Fibroblast of lung (primary cell): Measurements from ENCODE around the gene CCDC197. TPM values are rescaled to one million over a fixed set of nuclear protein-coding genes. Genes with fewer than 3 reads are reported as not detected.

Experiments used
- DNase-seq, 2 donors: peaks; one replicate each; pipeline versions ENCODE4 v3.0.0 to v3.0.0-alpha.2; 2010; ENCODE audit warnings: low read depth in 2 of 2
- H2AFZ ChIP-seq: 2 replicates; pipeline ENCODE4 v1.5.1; 2012; ENCODE audit warnings: low read length, control low read depth, inconsistent platforms
- H3K27ac ChIP-seq: 2 replicates; pipeline ENCODE4 v1.5.1; 2011; ENCODE audit warnings: low read length, control low read depth; ENCODE audit not compliant: insufficient read depth
- H3K27me3 ChIP-seq: 2 replicates; pipeline ENCODE4 v1.5.1; 2011; ENCODE audit warnings: mild to moderate bottlenecking, low read length; ENCODE audit not compliant: control insufficient read depth, insufficient read depth
- H3K36me3 ChIP-seq: 2 replicates; pipeline ENCODE4 v1.5.1; 2011; ENCODE audit warnings: low read length; ENCODE audit not compliant: control insufficient read depth, insufficient read depth
- H3K4me1 ChIP-seq: 2 replicates; pipeline ENCODE4 v1.5.1; 2011; ENCODE audit warnings: low read length; ENCODE audit not compliant: control insufficient read depth, insufficient read depth; ENCODE audit errors: extremely low read depth
- H3K4me2 ChIP-seq: 2 replicates; pipeline ENCODE4 v1.5.1; 2011; ENCODE audit warnings: low read length, control low read depth; ENCODE audit not compliant: insufficient read depth; ENCODE audit errors: extremely low read depth
- H3K4me3 ChIP-seq, 4 experiments: fragments of 200-600 bp in 1 of 4; sonication (generic) in 1 of 4; replicated peaks in 1 of 4; 2 replicates each; pipeline ENCODE4 v1.5.1; 2011 to 2016; ENCODE audit warnings: low read length in 4 of 4, low read depth in 3 of 4, mild to moderate bottlenecking in 3 of 4, control low read depth in 2 of 4, inconsistent platforms in 1 of 4, mixed read lengths in 1 of 4; ENCODE audit not compliant: insufficient read depth in 1 of 4; ENCODE audit errors: control extremely low read depth in 1 of 4
- H3K79me2 ChIP-seq: 2 replicates; pipeline ENCODE4 v1.5.1; 2012; ENCODE audit warnings: mild to moderate bottlenecking, low read length, inconsistent platforms; ENCODE audit not compliant: control insufficient read depth, insufficient read depth
- H3K9ac ChIP-seq: 2 replicates; pipeline ENCODE4 v1.5.1; 2011; ENCODE audit warnings: mild to moderate bottlenecking, low read length, control low read depth; ENCODE audit not compliant: insufficient read depth
- H3K9me3 ChIP-seq: 2 replicates; pipeline ENCODE4 v1.5.1; 2012; ENCODE audit warnings: low read depth, low read length; ENCODE audit not compliant: control insufficient read depth, insufficient read depth
- H4K20me1 ChIP-seq: 2 replicates; pipeline ENCODE4 v1.5.1; 2011; ENCODE audit warnings: low read length; ENCODE audit not compliant: control insufficient read depth, insufficient read depth; ENCODE audit errors: extremely low read depth
- EZH2 ChIP-seq: IDR thresholded peaks from 2 replicates; pipeline ENCODE4 v1.5.1; 2012; ENCODE audit warnings: low read length, control low read depth, mild to moderate bottlenecking; ENCODE audit errors: missing control alignments
- polyA plus RNA-seq, 2 donors: library from polyadenylated mRNA; depleted of rRNA in 1 of 2; stranded (reverse) in 1 of 2; unstranded in 1 of 2; fragments of >200 nt; gene quantifications; 2 replicates each; pipeline ENCODE4 v1.2.1, GENCODE V29; 2011 to 2012; ENCODE audit warnings: missing spikeins in 1 of 2
- total RNA-seq: library from RNA; depleted of rRNA; stranded (reverse); fragments of >200 nt; gene quantifications from 2 replicates; pipeline ENCODE4 v1.2.1, GENCODE V29; 2014
- TF ChIP-seq, protein P1 (sequence below), 2 donors: IDR thresholded peaks in 1 of 2; conservative IDR thresholded peaks in 1 of 2; 1 replicate in 1 of 2; 2 replicates in 1 of 2; pipeline ENCODE4 v1.5.1; 2011 to 2012; ENCODE audit warnings: low read length in 2 of 2, control low read depth in 1 of 2, inconsistent platforms in 1 of 2, low read depth in 1 of 2, mild to moderate bottlenecking in 1 of 2

Gene CCDC197
- total and polyA plus RNA-seq, 2 donors (not counting 1 experiment from before 2014, with no cell fraction given) = not detected

DNA sequence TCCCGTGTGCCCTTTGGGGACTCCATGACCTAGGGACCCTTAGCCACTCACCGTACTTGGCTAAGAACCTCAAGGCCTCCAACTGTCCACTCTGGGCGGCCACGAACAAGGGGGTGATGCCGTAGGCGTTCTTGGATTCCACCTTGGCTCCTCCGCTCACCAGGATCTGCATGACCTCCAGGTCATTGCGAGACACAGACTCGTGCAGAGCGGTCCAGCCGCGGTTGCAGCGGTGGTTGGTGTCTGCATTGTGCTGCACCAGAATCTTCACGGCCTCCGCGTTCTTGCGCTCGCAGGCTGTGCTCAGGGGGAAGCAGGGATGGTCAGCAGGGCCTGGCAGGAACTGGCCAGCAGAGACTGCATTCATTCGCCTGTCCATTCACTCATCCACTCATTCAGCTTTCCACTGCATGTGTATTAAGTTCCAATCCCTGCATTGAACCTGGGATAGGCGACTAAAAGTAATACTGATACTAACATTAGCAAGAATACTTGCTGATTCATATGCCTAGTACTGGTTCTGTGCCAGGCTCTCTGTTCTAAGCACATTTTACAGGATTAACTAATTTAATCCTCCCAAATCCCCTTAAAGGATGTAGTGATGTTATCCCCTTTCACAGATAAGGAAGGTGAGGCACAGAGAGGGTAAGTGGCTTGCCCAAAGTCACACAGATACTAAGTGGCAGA lies 46.0 kb upstream of the CCDC197 start:
- no peak overlapping the region for H3K4me3 ChIP-seq
- no peaks in the 10 kb centered on the region for H3K79me2 ChIP-seq
- no peaks in the 10 kb centered on the region for H3K9me3 ChIP-seq
- no peak for DNase-seq
- no peak for TF ChIP-seq EZH2
- TF ChIP-seq, protein P1, sequence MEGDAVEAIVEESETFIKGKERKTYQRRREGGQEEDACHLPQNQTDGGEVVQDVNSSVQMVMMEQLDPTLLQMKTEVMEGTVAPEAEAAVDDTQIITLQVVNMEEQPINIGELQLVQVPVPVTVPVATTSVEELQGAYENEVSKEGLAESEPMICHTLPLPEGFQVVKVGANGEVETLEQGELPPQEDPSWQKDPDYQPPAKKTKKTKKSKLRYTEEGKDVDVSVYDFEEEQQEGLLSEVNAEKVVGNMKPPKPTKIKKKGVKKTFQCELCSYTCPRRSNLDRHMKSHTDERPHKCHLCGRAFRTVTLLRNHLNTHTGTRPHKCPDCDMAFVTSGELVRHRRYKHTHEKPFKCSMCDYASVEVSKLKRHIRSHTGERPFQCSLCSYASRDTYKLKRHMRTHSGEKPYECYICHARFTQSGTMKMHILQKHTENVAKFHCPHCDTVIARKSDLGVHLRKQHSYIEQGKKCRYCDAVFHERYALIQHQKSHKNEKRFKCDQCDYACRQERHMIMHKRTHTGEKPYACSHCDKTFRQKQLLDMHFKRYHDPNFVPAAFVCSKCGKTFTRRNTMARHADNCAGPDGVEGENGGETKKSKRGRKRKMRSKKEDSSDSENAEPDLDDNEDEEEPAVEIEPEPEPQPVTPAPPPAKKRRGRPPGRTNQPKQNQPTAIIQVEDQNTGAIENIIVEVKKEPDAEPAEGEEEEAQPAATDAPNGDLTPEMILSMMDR (conservative IDR thresholded peaks at IDR 0.05 in 1 of 2, IDR thresholded peaks at IDR 0.05 in 1 of 2; ENCODE audit: low read depth in 1 of 2, low read length in 2 of 2) = no peak
- no peak overlapping the region for H3K9ac ChIP-seq
- no peak overlapping the region for H3K27ac ChIP-seq
- H3K4me2 ChIP-seq = no peak overlapping the region
- H3K27me3 ChIP-seq = no peaks in the 10 kb centered on the region
- H3K4me1 ChIP-seq = no peaks in the 10 kb centered on the region
- H3K36me3 ChIP-seq = no peaks in the 10 kb centered on the region
- no peaks in the 10 kb centered on the region for H4K20me1 ChIP-seq
- H2AFZ ChIP-seq = no peak overlapping the region

GRCh38 chr14:93951635-93952540 lies 45.2 kb upstream of the CCDC197 start:
- no peak overlapping the region for H3K9ac ChIP-seq
- DNase-seq = peak in 1 of 2 donors; percentile 25
- TF ChIP-seq, protein P1 (conservative IDR thresholded peaks at IDR 0.05 in 1 of 2, IDR thresholded peaks at IDR 0.05 in 1 of 2; ENCODE audit: low read depth in 1 of 2, low read length in 2 of 2) = no peak
- TF ChIP-seq EZH2 = no peak

DNA sequence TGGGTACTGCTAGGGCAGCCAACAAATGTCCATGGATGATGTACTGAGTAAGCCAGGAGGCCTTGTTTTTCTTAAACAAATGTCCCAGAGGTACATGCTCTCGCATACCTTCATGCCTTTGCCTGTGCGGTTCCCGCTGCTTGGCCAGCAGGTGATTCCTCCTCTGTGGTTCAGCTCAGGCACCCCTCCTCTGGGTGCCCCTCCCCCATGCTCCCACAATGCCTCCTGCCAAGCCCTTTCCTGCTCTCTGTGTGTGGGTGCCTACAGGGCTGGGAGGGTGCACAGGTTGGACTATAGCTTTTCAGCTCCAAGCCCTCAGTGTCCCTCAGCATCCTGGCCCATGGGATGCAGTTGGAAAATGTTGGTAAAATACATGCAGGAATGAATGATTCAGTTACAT lies 44.3 kb upstream of the CCDC197 start:
- H3K9ac ChIP-seq = no peak overlapping the region
- H3K27ac ChIP-seq = no peak overlapping the region
- H3K9me3 ChIP-seq = no peaks in the 10 kb centered on the region
- no peaks in the 10 kb centered on the region for H3K4me1 ChIP-seq
- no peak for DNase-seq
- H4K20me1 ChIP-seq = no peaks in the 10 kb centered on the region
- no peaks in the 10 kb centered on the region for H3K79me2 ChIP-seq
- H3K36me3 ChIP-seq = no peaks in the 10 kb centered on the region
- TF ChIP-seq, protein P1 (conservative IDR thresholded peaks at IDR 0.05 in 1 of 2, IDR thresholded peaks at IDR 0.05 in 1 of 2; ENCODE audit: low read depth in 1 of 2, low read length in 2 of 2) = no peak
- no peak for TF ChIP-seq EZH2
- no peak overlapping the region for H3K4me3 ChIP-seq
- H3K4me2 ChIP-seq = no peak overlapping the region
- no peak overlapping the region for H2AFZ ChIP-seq
- no peaks in the 10 kb centered on the region for H3K27me3 ChIP-seq

More at GRCh38 chr14:93951635-93952540, 45.2 kb upstream of the CCDC197 start:
- H3K4me2 ChIP-seq = no peak overlapping the region
- H3K4me3 ChIP-seq = no peak overlapping the region
- H3K27ac ChIP-seq = no peak overlapping the region
- H4K20me1 ChIP-seq = no peaks in the 10 kb centered on the region
- H3K27me3 ChIP-seq = no peaks in the 10 kb centered on the region
- no peaks in the 10 kb centered on the region for H3K36me3 ChIP-seq
- H3K79me2 ChIP-seq = no peaks in the 10 kb centered on the region
- H3K4me1 ChIP-seq = no peaks in the 10 kb centered on the region
- H2AFZ ChIP-seq = no peak overlapping the region
- H3K9me3 ChIP-seq = no peaks in the 10 kb centered on the region
